Measurements from ENCODE around the gene CELF4.

DNA sequence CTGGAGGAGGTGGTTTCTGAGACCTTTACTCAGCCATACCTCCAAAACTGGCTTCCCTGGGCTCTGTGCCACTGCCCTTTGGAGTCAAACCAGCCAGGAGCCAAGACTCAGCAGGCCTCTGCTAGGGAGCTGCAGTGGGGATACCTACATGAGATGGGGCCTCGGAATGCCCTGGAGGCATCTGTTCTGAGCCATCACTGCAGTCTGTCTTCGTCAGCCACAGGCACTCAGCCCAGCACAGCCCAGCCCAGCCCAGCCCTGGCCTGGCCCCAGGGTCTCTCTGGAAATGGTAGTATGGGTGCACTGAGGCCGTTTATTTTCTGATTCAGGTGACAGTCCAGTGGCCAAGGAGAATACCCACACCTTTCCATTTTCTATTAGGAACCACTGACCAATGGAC lies 209.8 kb downstream of the CELF4 start:
- TF ChIP-seq CTCF (IDR thresholded peaks at IDR 0.05) (no peak), POLR2A (IDR thresholded peaks at IDR 0.05) (no peak)
